Mesangial cell (primary cell): ENCODE results near the gene CALHM5. TPM values are rescaled to one million over a fixed set of nuclear protein-coding genes. Genes with fewer than 3 reads are reported as not detected.

ENCODE experiments used
- total RNA-seq: library from RNA; depleted of rRNA; stranded (reverse); fragments of >200 nt; gene quantifications from 2 replicates; pipeline ENCODE4 v1.2.3, GENCODE V29; 2015

CALHM5 gene
- 0.49 and 0.89 TPM in 2 replicates for total RNA-seq

GRCh38 chr6:116511424-116512110 is at the start of gene CALHM5:
Gene CALHM5 (plus strand): TSS chr6:116511639. CDS start chr6:116511697, 58 bp downstream.

DNA sequence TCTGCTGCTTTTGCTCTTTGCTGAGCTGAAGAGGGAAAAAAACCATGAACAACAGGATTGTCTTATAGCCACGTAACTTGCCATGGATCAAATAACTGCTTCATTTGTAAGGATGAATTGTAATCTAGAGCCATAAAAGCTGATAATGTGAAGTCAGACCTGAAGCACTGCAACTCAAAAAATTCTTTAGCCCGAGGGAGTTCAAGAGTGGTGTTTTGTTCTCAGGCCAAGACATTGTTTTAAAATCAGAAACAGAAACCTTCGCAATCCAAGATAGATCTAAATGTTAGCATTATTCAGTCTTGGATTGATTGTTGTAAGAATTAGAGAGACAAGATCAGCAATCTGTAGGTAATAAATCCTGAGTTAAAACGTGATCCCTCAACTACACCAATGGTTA is 34.2 kb downstream of the CALHM5 start, which contains the start of gene TRAPPC3L:
Gene TRAPPC3L, minus strand, starts transcription at position 34 of the 400 bp plus-strand sequence. CDS start 170 bp downstream, outside the sequence.

GRCh38 chr6:116553451-116553850 is 42.0 kb downstream of the CALHM5 start, which contains the start of gene CALHM4:
Gene CALHM4 (plus strand): TSS chr6:116553751. CDS start chr6:116553794, 43 bp downstream.

GRCh38 chr6:116570856-116571682 is 59.6 kb downstream of the CALHM5 start, which contains the start of gene RWDD1:
Gene RWDD1 (plus strand): TSS chr6:116571504. CDS start chr6:116571583, 79 bp downstream.

Other genes with a start within 250 kb of the CALHM5 start
- 56.0 and 56.2 TPM in 2 replicates for gene TSPYL1, start 231.7 kb upstream of the CALHM5 start, total RNA-seq
- gene DSE, start 140.7 kb upstream of the CALHM5 start, total RNA-seq: 20.9 and 31.1 TPM in 2 replicates
- gene CALHM6, start 50.3 kb upstream of the CALHM5 start, total RNA-seq: 1.6 and 2.6 TPM in 2 replicates
- not detected in 2 replicates for gene TRAPPC3L, start 34.0 kb downstream of the CALHM5 start, total RNA-seq
- not detected in 2 replicates for gene CALHM4, start 42.1 kb downstream of the CALHM5 start, total RNA-seq
- gene RWDD1, start 59.9 kb downstream of the CALHM5 start, total RNA-seq: 13.2 and 13.7 TPM in 2 replicates
- 0.13 and 0.16 TPM in 2 replicates for gene RSPH4A, start 104.8 kb downstream of the CALHM5 start, total RNA-seq
- 4.6 and 5.5 TPM in 2 replicates for gene ZUP1, start 157.1 kb downstream of the CALHM5 start, total RNA-seq
- 4.2 and 4.4 TPM in 2 replicates for gene KPNA5, start 169.6 kb downstream of the CALHM5 start, total RNA-seq